Stomach (tissue), 9 donors: ENCODE results near the gene FAAP20. TPM values are rescaled to one million over a fixed set of nuclear protein-coding genes. Genes with fewer than 3 reads are reported as not detected.

Source experiments
- DNase-seq, 2 donors: peaks; one replicate each; pipeline versions ENCODE4 v3.0.0 to v3.0.0-alpha.2; 2013 to 2019
- H3K27ac ChIP-seq, 5 donors: fragments of 200-600 bp in 4 of 5; sonication (generic) in 4 of 5; one replicate each; pipeline ENCODE4 v1.5.1; 2013 to 2019; ENCODE audit warnings: mild to moderate bottlenecking in 1 of 5, moderate library complexity in 1 of 5
- H3K27me3 ChIP-seq, 3 donors: fragments of 200-600 bp; sonication (generic); one replicate each; pipeline ENCODE4 v1.5.1; 2017 to 2019; ENCODE audit warnings: mixed run types in 1 of 3
- H3K36me3 ChIP-seq, 4 donors: fragments of 200-600 bp; sonication (generic); 1 replicate in 3 of 4; 2 replicates in 1 of 4; pipeline ENCODE4 v1.5.1; 2016 to 2019
- H3K4me1 ChIP-seq, 4 donors: fragments of 200-600 bp; sonication (generic); one replicate each; pipeline ENCODE4 v1.5.1; 2016 to 2019
- H3K4me3 ChIP-seq, 4 donors: fragments of 200-600 bp; sonication (generic) in 3 of 4; one replicate each; pipeline ENCODE4 v1.5.1; 2016 to 2019; ENCODE audit warnings: mild to moderate bottlenecking in 1 of 4
- H3K9me3 ChIP-seq, 4 donors: fragments of 200-600 bp; sonication (generic); one replicate each; pipeline ENCODE4 v1.5.1; 2016 to 2019
- EP300 ChIP-seq: sonication (generic); formaldehyde crosslinking; IDR thresholded peaks from one replicate; pipeline ENCODE4 v1.6.1; 2017; ENCODE audit warnings: antibody characterized with exemption
- POLR2A ChIP-seq, 4 donors: fragments of 450-650 bp; IDR thresholded peaks; one replicate each; pipeline ENCODE4 v1.6.1; 2016; ENCODE audit warnings: antibody characterized with exemption in 4 of 4, control low read depth in 2 of 4, mild to moderate bottlenecking in 1 of 4, moderate library complexity in 1 of 4
- POLR2AphosphoS5 ChIP-seq, 3 donors: sonication (generic); formaldehyde crosslinking; IDR thresholded peaks; one replicate each; pipeline ENCODE4 v1.6.1; 2016; ENCODE audit warnings: antibody characterized with exemption in 3 of 3
- WGBS, 5 donors: extraction: QIAGEN DNeasy Blood & Tissue Kit in 3 of 5; methylation state at CpG; one replicate each; pipeline versions ENCODE4 v1.1.5 to v1.1.7; 2013 to 2018; 5-methylcytosine and 5-hydroxymethylcytosine counted together
- intact Hi-C: fragments of 100-400 bp; cut with DNase I; formaldehyde crosslinking; loops from one replicate; pipeline ENCODE4 v1.15.1; 2023; ENCODE audit warnings: low total_unique reads
- polyA plus RNA-seq, 3 donors: library from polyadenylated mRNA; stranded (reverse); fragments of 200-250 nt; gene quantifications; one replicate each; pipeline ENCODE4 v1.2.3, GENCODE V29; 2013
- total RNA-seq, 5 donors: library from RNA; depleted of rRNA; stranded (reverse); fragments of >200 nt; gene quantifications; one replicate each; pipeline versions ENCODE4 v1.1.0 to v1.2.3, GENCODE V29; 2014 to 2016
- TF ChIP-seq, protein P1 (sequence below), 7 experiments: fragments of 450-650 bp in 4 of 7; fragments of 200-600 bp in 3 of 7; sonication (generic) in 3 of 7; IDR thresholded peaks; one replicate each; pipeline ENCODE4 v1.5.1; 2016 to 2019; ENCODE audit warnings: antibody characterized with exemption in 7 of 7, control low read depth in 2 of 7, mild to moderate bottlenecking in 1 of 7
- donor health status: healthy with polysubstance abuse.
- donor health status: Bipolar disorder and iron deficiency.
- donor health status: healthy.

Gene FAAP20
- total and polyA plus RNA-seq, 8 donors: 8.2 to 170 (median 67.1) TPM

DNA sequence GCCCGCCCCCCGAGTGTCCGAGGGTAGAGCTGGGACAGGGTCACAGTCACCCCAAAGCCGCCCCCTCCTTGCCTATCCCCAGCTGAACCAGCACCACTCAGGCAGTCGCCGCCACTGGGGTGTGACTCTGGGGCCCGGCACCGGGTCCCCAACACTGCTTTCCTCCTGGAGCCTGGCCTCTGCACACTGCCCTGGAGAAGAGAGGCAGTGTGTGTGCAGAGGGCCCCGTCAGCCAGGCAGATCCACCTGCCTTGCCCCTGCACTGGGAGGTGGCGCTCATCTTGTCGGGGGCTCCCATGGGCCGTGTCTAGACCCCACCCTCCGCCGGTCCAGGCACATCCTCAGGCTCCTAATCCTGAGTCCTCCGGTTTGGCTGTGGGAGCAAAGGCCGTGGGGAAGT lies 15.7 kb downstream of the FAAP20 start:
- no peak for DNase-seq
- Histone ChIP-seq H3K4me1 (peaks cover 0 to 12% (median 9%) of the 10 kb centered on the region in 4 donors), H3K27me3 (no peaks in the 10 kb centered on the region), H3K27ac (no peak overlapping the region), H3K4me3 (no peak overlapping the region), H3K9me3 (no peaks in the 10 kb centered on the region), H3K36me3 (peaks cover 0 to 47% (median 32%) of the 10 kb centered on the region in 4 donors)
- WGBS, 5 donors: 90 to 94% (median 92%) methylated on average over 8 to 16 of the region's 16 CpGs
- intact Hi-C loops: no loop called here
- TF ChIP-seq EP300: no peak
- no peak for TF ChIP-seq POLR2AphosphoS5 (IDR thresholded peaks at IDR 0.05)
- TF ChIP-seq POLR2A (IDR thresholded peaks at IDR 0.05): no peak
- TF ChIP-seq, protein P1, sequence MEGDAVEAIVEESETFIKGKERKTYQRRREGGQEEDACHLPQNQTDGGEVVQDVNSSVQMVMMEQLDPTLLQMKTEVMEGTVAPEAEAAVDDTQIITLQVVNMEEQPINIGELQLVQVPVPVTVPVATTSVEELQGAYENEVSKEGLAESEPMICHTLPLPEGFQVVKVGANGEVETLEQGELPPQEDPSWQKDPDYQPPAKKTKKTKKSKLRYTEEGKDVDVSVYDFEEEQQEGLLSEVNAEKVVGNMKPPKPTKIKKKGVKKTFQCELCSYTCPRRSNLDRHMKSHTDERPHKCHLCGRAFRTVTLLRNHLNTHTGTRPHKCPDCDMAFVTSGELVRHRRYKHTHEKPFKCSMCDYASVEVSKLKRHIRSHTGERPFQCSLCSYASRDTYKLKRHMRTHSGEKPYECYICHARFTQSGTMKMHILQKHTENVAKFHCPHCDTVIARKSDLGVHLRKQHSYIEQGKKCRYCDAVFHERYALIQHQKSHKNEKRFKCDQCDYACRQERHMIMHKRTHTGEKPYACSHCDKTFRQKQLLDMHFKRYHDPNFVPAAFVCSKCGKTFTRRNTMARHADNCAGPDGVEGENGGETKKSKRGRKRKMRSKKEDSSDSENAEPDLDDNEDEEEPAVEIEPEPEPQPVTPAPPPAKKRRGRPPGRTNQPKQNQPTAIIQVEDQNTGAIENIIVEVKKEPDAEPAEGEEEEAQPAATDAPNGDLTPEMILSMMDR (IDR thresholded peaks at IDR 0.05): no peak

DNA sequence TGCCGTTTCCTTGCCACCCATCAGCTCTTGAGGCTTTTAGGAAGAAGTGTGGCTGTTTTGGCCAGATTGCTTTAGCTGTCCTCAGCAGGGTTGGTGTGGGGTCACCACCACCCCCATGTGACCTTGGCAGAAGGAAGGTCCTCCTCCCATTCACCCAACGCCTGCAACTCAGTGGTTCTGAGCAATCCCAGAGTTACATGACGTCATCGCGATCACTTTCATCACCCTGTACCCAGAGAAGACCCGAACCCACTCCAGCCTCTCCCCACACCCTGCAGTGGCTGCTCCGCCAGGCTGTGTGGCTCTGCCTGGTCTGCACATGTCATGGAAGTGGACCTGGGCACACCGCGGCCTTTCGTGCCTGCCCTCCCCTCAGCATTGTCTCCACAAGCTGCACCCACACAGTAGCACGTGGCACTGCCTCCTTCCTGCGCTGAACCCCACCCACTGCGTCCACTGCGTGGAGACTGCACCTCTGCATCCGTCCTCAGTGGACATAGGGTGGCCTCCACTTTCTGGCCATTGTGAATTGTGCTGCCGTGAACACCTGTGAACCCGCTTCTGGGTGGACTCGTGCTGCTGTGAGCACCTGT lies 16.5 kb downstream of the FAAP20 start:
- Histone ChIP-seq H3K27ac (no peak overlapping the region), H3K4me3 (no peak overlapping the region), H3K4me1 (peaks cover 0 to 13% (median 10%) of the 10 kb centered on the region in 4 donors), H3K9me3 (no peaks in the 10 kb centered on the region), H3K27me3 (no peaks in the 10 kb centered on the region), H3K36me3 (peaks cover 0 to 46% (median 32%) of the 10 kb centered on the region in 4 donors)
- intact Hi-C loops: no loop called here
- TF ChIP-seq POLR2AphosphoS5 (IDR thresholded peaks at IDR 0.05) (no peak), EP300 (no peak), POLR2A (IDR thresholded peaks at IDR 0.05) (no peak)
- TF ChIP-seq, protein P1 (IDR thresholded peaks at IDR 0.05): no peak
- 89 to 94% (median 90%) methylated on average over 18 of the region's 18 CpGs for WGBS, 5 donors
- DNase-seq: no peak

DNA sequence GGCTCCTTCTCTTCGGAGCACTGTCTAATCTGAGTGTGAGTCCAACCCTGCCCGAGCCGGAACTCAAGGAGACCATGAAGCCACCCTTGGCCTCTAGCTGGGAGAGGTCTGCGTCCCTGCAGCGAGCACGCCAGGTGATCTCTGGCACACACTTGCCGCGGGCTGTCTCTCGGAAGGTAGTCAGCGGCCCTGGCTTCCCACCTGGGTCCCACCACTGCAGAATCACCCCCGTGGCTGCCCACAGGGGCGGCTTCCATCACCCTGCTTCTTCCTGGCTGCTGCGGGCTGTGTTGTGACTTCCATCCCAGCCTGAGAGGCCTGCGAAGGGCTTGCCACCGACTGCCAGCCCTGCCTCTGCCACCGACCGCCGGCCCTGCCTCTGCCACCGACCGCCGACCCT lies 17.0 kb downstream of the FAAP20 start:
- 92 to 94% (median 93%) methylated on average over 17 to 21 of the region's 21 CpGs for WGBS, 5 donors
- intact Hi-C loops: no loop called here
- H3K27me3 ChIP-seq: no peaks in the 10 kb centered on the region
- H3K9me3 ChIP-seq: no peaks in the 10 kb centered on the region
- H3K36me3 ChIP-seq: peaks cover 0 to 48% (median 33%) of the 10 kb centered on the region in 4 donors
- H3K4me1 ChIP-seq: peaks cover 0 to 13% (median 10%) of the 10 kb centered on the region in 4 donors
- no peak overlapping the region for H3K4me3 ChIP-seq
- DNase-seq: no peak
- no peak overlapping the region for H3K27ac ChIP-seq
- TF ChIP-seq EP300: no peak
- TF ChIP-seq POLR2A (IDR thresholded peaks at IDR 0.05): no peak
- TF ChIP-seq POLR2AphosphoS5 (IDR thresholded peaks at IDR 0.05): no peak
- TF ChIP-seq, protein P1 (IDR thresholded peaks at IDR 0.05): no peak

DNA sequence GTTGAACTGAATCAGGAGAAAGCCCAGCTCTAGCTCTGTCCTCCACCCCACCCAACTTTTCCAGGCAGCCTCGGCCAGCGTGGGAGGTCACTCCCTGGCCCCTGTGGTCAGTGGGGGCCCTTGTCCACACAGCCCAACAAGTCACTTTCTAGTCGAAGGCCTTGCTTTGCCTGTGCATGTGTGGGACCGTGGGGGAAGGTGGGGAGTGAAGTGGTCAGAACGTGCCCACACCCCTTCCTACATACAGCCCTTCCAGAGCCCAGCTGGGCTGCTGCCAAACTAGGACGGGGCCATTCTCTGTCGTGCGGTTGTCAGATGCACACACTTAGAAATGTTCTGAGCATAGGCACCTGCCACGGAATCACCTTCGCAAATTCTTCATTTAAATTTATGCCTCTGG lies 18.0 kb downstream of the FAAP20 start:
- 70 to 87% (median 83%) methylated on average over 6 to 10 of the region's 10 CpGs for WGBS, 5 donors
- intact Hi-C loops: no loop called here
- H3K4me1 ChIP-seq: peaks cover 0 to 13% (median 10%) of the 10 kb centered on the region in 4 donors
- H3K27me3 ChIP-seq: no peaks in the 10 kb centered on the region
- no peak for DNase-seq
- no peaks in the 10 kb centered on the region for H3K9me3 ChIP-seq
- H3K27ac ChIP-seq: no peak overlapping the region
- TF ChIP-seq EP300: no peak
- TF ChIP-seq, protein P1 (IDR thresholded peaks at IDR 0.05): no peak
- TF ChIP-seq POLR2A (IDR thresholded peaks at IDR 0.05): no peak
- no peak for TF ChIP-seq POLR2AphosphoS5 (IDR thresholded peaks at IDR 0.05)
- no peak overlapping the region for H3K4me3 ChIP-seq
- H3K36me3 ChIP-seq: peaks cover 0 to 52% (median 42%) of the 10 kb centered on the region in 4 donors
